Esophagus (tissue), 2 donors: ENCODE measurements around the gene GPLD1. TPM values are rescaled to one million over a fixed set of nuclear protein-coding genes. Genes with fewer than 3 reads are reported as not detected.
"Not testable (repeated sequence)": the region's sequence is repeated elsewhere in the genome, so short reads cannot be mapped to it uniquely, and the experiment has no call there.

ENCODE experiments used
- H3K27ac ChIP-seq, 2 donors: one replicate each; pipeline ENCODE4 v1.5.1; 2013; ENCODE audit warnings: low read depth in 2 of 2, mild to moderate bottlenecking in 2 of 2, inconsistent platforms in 1 of 2, low read length in 1 of 2, moderate library complexity in 1 of 2
- H3K27me3 ChIP-seq, 2 donors: one replicate each; pipeline ENCODE4 v1.6.1; 2013; ENCODE audit warnings: low read length in 2 of 2, control low read depth in 1 of 2, mild to moderate bottlenecking in 1 of 2; ENCODE audit not compliant: insufficient read depth in 2 of 2, control insufficient read depth in 1 of 2
- H3K36me3 ChIP-seq, 2 donors: one replicate each; pipeline ENCODE4 v1.6.1; 2013; ENCODE audit warnings: low read length in 1 of 2; ENCODE audit not compliant: control insufficient read depth in 2 of 2, insufficient read depth in 2 of 2
- H3K4me1 ChIP-seq, 2 donors: one replicate each; pipeline ENCODE4 v1.6.1; 2013; ENCODE audit warnings: low read length in 1 of 2; ENCODE audit not compliant: control insufficient read depth in 2 of 2, insufficient read depth in 2 of 2
- H3K4me3 ChIP-seq, 2 donors: one replicate each; pipeline ENCODE4 v1.5.1; 2013; ENCODE audit warnings: low read length in 2 of 2, mild to moderate bottlenecking in 2 of 2, low read depth in 1 of 2, moderate library complexity in 1 of 2
- H3K9me3 ChIP-seq, 2 donors: one replicate each; pipeline ENCODE4 v1.6.1; 2013; ENCODE audit warnings: mild to moderate bottlenecking in 2 of 2, low read depth in 1 of 2, low read length in 1 of 2, moderate library complexity in 1 of 2; ENCODE audit not compliant: control insufficient read depth in 2 of 2, insufficient read depth in 1 of 2
- WGBS, 2 donors: extraction: QIAGEN DNeasy Blood & Tissue Kit; methylation state at CpG; one replicate each; pipeline ENCODE4 v1.1.7; 2013; 5-methylcytosine and 5-hydroxymethylcytosine counted together
- polyA plus RNA-seq, 2 donors: library from polyadenylated mRNA; stranded (reverse); fragments of 200-250 nt; gene quantifications; one replicate each; pipeline ENCODE4 v1.2.3, GENCODE V29; 2013
- donor health status: healthy with polysubstance abuse.
- donor health status: Bipolar disorder and iron deficiency.

Gene GPLD1
- polyA plus RNA-seq, 2 donors, result 0.16 to 0.29 TPM

GRCh38 chr6:24405262-24405661 lies 84.1 kb downstream of the GPLD1 start:
- Histone ChIP-seq H3K9me3 (no peaks in the 10 kb centered on the region), H3K36me3 (peaks cover 0 to 6% of the 10 kb centered on the region in 2 donors), H3K27me3 (no peaks in the 10 kb centered on the region), H3K27ac (no peak overlapping the region), H3K4me1 (no peaks in the 10 kb centered on the region), H3K4me3 (no peak overlapping the region)
- WGBS, 2 donors, result 76 to 90% methylated on average over 5 of the region's 5 CpGs

GRCh38 chr6:24403501-24403824 lies 85.9 kb downstream of the GPLD1 start:
- Histone ChIP-seq H3K27me3 (no peaks in the 10 kb centered on the region), H3K27ac (peak overlapping the region; percentile 10 to 56), H3K4me3 (peak overlapping the region; percentile 92 to 95), H3K9me3 (no peaks in the 10 kb centered on the region), H3K4me1 (no peaks in the 10 kb centered on the region), H3K36me3 (peaks cover 0 to 4% of the 10 kb centered on the region in 2 donors)
- WGBS, 2 donors, result 4 to 5% methylated on average over 12 of the region's 12 CpGs

DNA sequence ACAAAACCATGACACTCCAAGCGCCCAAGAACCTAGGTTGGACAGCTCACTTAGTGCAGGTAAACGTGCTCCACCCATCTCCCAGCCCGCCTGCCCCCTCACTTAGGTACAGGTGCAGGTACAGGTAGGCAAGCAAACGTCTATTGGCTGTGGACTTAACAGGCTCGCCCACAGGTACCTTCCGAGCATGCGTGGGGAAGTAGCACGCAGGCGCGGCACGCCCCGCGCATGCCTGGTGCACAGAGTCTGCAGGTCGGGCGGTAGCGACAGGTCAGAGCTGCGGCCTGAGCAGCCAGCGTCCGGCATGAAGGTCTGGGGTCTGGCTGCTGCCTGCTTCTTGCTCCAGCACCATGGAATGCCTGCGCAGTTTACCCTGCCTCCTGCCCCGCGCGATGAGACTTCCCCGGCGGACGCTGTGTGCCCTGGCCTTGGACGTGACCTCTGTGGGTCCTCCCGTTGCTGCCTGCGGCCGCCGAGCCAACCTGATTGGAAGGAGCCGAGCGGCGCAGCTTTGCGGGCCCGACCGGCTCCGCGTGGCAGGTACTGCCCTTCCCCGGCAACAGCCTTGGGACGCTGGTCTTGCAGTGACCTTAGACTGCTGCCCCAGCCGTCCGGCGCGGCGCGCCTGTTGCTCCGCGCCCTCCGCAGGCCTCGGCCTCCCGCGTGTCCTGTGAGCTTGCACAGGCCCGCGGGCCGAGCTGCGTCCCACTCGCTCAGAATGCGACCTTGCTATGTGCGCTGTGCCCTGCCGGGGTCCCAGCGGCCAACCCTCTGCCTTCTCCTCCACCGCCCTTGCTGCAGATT lies 86.5 kb downstream of the GPLD1 start, which contains the start of gene MRS2:
TSS of gene MRS2 (plus strand) at position 240 of the 804 bp plus-strand sequence. CDS start at position 351, 111 bp downstream.
- WGBS, 2 donors, result 0 to 1% methylated on average over 61 to 63 of the region's 63 CpGs
- no peaks in the 10 kb centered on the region for H3K27me3 ChIP-seq
- H3K4me1 ChIP-seq, result no peaks in the 10 kb centered on the region
- H3K9me3 ChIP-seq, result no peaks in the 10 kb centered on the region
- peaks cover 0 to 4% of the 10 kb centered on the region in 2 donors for H3K36me3 ChIP-seq
- peak within 1 kb of the TSS; percentile 10 to 56 for H3K27ac ChIP-seq
- peak within 1 kb of the TSS; percentile 92 to 95 for H3K4me3 ChIP-seq

DNA sequence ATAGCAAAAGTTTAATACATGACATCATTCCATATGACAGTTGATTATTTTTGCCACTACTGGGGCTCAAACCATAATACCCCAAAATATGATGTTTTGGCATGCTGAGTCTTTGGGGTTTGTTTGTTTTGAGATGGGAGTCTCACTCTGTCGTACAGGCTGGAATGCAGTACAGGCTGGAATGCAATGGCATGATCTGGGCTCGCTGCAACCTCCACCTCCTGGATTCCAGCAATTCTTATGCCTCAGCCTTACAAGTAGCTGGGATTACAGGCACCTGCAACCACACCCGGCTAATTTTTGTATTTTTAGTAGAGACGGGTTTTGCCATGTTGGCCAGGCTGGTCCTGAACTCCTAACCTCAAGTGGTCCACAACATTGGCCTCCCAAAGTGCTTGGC lies 87.9 kb downstream of the GPLD1 start:
- no peak overlapping the region for H3K4me3 ChIP-seq
- no peaks in the 10 kb centered on the region for H3K9me3 ChIP-seq
- no peaks in the 10 kb centered on the region for H3K4me1 ChIP-seq
- H3K36me3 ChIP-seq, result no peaks in the 10 kb centered on the region
- H3K27ac ChIP-seq, result no peak overlapping the region
- 51 to 59% methylated on average over 4 of the region's 4 CpGs for WGBS, 2 donors
- no peaks in the 10 kb centered on the region for H3K27me3 ChIP-seq

- 20 to 27% methylated on average over 17 of the region's 17 CpGs for WGBS, 2 donors
- H3K27me3 ChIP-seq, H3K9me3 ChIP-seq, H3K4me1 ChIP-seq, H3K4me3 ChIP-seq, H3K27ac ChIP-seq, H3K36me3 ChIP-seq: not testable (repeated sequence)
Observed at GRCh38 chr6:24400045-24401039, 89.0 kb downstream of the GPLD1 start.

DNA sequence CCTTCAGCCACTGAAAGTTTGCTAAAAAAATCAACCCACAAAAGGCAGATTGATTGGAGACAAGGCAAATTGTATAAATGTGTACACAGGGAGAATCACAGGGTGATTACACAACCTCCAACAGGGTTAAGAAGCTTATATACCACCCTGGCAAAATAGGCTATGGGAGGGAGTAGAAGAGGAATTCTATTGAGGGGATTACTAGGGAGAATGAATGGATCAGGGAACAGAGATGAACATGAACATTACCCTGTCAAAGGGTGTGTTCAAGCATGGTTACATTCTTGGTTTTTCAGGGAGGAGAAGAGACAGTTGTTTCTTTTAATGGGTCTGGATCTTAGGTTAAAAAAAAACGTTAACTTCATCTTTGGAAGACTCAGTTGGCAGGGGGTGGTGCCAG lies 91.7 kb downstream of the GPLD1 start:
- Histone ChIP-seq H3K9me3 (no peaks in the 10 kb centered on the region), H3K27me3 (no peaks in the 10 kb centered on the region), H3K36me3 (no peaks in the 10 kb centered on the region), H3K27ac (no peak overlapping the region), H3K4me1 (no peaks in the 10 kb centered on the region), H3K4me3 (no peak overlapping the region)
- WGBS, 2 donors, result 48 to 69% methylated on average over 1 of the region's 1 CpG

GRCh38 chr6:24396824-24397223 lies 92.6 kb downstream of the GPLD1 start:
- H3K4me1 ChIP-seq, result no peaks in the 10 kb centered on the region
- 87 to 88% methylated on average over 1 of the region's 1 CpG for WGBS, 2 donors

GRCh38 chr6:24394780-24395437 lies 94.5 kb downstream of the GPLD1 start:
- H3K27ac ChIP-seq, result no peak overlapping the region
- H3K4me1 ChIP-seq, result no peaks in the 10 kb centered on the region
- H3K36me3 ChIP-seq, result no peaks in the 10 kb centered on the region
- H3K4me3 ChIP-seq, result no peak overlapping the region
- no peaks in the 10 kb centered on the region for H3K9me3 ChIP-seq
- WGBS, 2 donors, result 83% methylated on average over 4 of the region's 4 CpGs
- H3K27me3 ChIP-seq, result no peaks in the 10 kb centered on the region

More at GRCh38 chr6:24396824-24397223, 92.6 kb downstream of the GPLD1 start:
- no peaks in the 10 kb centered on the region for H3K9me3 ChIP-seq
- no peak overlapping the region for H3K27ac ChIP-seq
- no peaks in the 10 kb centered on the region for H3K36me3 ChIP-seq
- H3K27me3 ChIP-seq, result no peaks in the 10 kb centered on the region
- H3K4me3 ChIP-seq, result no peak overlapping the region

DNA sequence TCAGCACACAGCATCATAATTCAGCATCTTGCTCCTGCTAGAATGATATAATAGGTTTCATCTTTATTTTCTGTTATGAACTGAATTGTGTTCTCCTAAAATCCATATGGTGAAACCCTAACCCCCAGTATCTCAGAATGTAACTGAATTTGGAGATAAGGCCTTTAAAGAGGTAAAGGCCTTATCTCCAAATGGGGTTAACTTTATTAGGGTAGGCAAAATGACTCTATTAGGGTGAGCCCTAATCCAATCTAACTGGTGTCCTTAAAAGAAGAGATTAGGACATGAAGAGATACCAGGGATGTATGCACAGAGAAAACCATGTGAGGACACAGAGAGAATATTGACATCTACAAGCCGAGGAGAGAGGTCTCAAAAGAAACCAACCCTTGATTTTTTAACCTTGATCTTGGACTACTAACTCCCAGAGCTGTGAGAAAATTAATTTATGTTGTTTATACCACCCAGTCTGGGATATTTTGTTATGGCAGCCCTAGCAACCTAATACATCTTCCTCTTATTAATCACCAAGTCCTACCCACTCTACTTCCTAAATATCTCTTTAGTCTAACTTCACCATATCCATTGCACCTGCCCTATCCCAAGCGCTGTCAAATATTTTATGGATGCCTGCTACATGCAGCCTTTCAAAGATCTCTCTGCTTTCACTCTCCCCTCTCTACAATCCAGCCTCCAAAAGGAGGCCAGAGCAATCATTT lies 95.2 kb downstream of the GPLD1 start:
- no peaks in the 10 kb centered on the region for H3K9me3 ChIP-seq
- H3K27ac ChIP-seq, result no peak overlapping the region
- no peak overlapping the region for H3K4me3 ChIP-seq
- no peaks in the 10 kb centered on the region for H3K36me3 ChIP-seq
- no peaks in the 10 kb centered on the region for H3K27me3 ChIP-seq
- no peaks in the 10 kb centered on the region for H3K4me1 ChIP-seq
- 87 to 90% methylated on average over 2 of the region's 2 CpGs for WGBS, 2 donors
